ENCODE measurements around the gene LHX6.

The LHX6 gene

GRCh38 chr9:122228568-122229484, at the start of gene LHX6:
TSS of gene LHX6 (minus strand) at chr9:122228957. CDS start at chr9:122228740, 217 bp downstream.
- DNase-seq (ENCODE audit: low read depth): no peak

GRCh38 chr9:122277285-122277897, 48.6 kb upstream of the LHX6 start:
- no peak for DNase-seq (ENCODE audit: low read depth)

GRCh38 chr9:122276096-122276495, 47.3 kb upstream of the LHX6 start:
- no peak for DNase-seq (ENCODE audit: low read depth)

- no peak for DNase-seq (ENCODE audit: low read depth)
These were observed 45.3 kb upstream of the LHX6 start for GRCh38 chr9:122274055-122274454.

GRCh38 chr9:122268041-122268814, 39.5 kb upstream of the LHX6 start:
- no peak for DNase-seq (ENCODE audit: low read depth)

- no peak for DNase-seq (ENCODE audit: low read depth)
These were observed 36.6 kb upstream of the LHX6 start for GRCh38 chr9:122265149-122265915.

- peak; percentile 79 for DNase-seq (ENCODE audit: low read depth)
These were observed 35.8 kb upstream of the LHX6 start, which contains the start of the genes MRRF and RBM18 for GRCh38 chr9:122264360-122265148. TSS of gene MRRF (plus strand) at chr9:122264882. CDS start at chr9:122270892, 6,010 bp downstream. TSS of gene RBM18 (minus strand) at chr9:122264840. CDS start at chr9:122261492, 3,348 bp downstream.

- no peak for DNase-seq (ENCODE audit: low read depth)
These were observed 35.1 kb upstream of the LHX6 start for GRCh38 chr9:122263699-122264349.

GRCh38 chr9:122262073-122262472, 33.3 kb upstream of the LHX6 start:
- DNase-seq (ENCODE audit: low read depth): no peak

GRCh38 chr9:122261469-122261881, 32.7 kb upstream of the LHX6 start:
- DNase-seq (ENCODE audit: low read depth): peak; percentile 35

GRCh38 chr9:122258886-122259415, 30.2 kb upstream of the LHX6 start:
- DNase-seq (ENCODE audit: low read depth): no peak

GRCh38 chr9:122256206-122256605, 27.4 kb upstream of the LHX6 start:
- DNase-seq (ENCODE audit: low read depth): no peak

GRCh38 chr9:122254761-122255160, 26.0 kb upstream of the LHX6 start:
- no peak for DNase-seq (ENCODE audit: low read depth)

- DNase-seq (ENCODE audit: low read depth): no peak
These were observed 24.0 kb upstream of the LHX6 start for GRCh38 chr9:122252796-122253195.

GRCh38 chr9:122251351-122251750, 22.6 kb upstream of the LHX6 start:
- DNase-seq (ENCODE audit: low read depth): no peak

- DNase-seq (ENCODE audit: low read depth): no peak
These were observed 19.7 kb upstream of the LHX6 start for GRCh38 chr9:122248448-122248865.

- DNase-seq (ENCODE audit: low read depth): no peak
These were observed 17.9 kb upstream of the LHX6 start for GRCh38 chr9:122246666-122247065.

GRCh38 chr9:122244349-122244748, 15.6 kb upstream of the LHX6 start:
- no peak for DNase-seq (ENCODE audit: low read depth)

- DNase-seq (ENCODE audit: low read depth): no peak
These were observed 11.0 kb upstream of the LHX6 start for GRCh38 chr9:122239722-122240121.

GRCh38 chr9:122236681-122237080, 7.9 kb upstream of the LHX6 start:
- DNase-seq (ENCODE audit: low read depth): no peak
